Measurements from ENCODE around the gene UGT3A2.

UGT3A2 gene

GRCh38 chr5:36066540-36067210, at the start of gene UGT3A2:
TSS of gene UGT3A2 (minus strand) at chr5:36066882. CDS start at chr5:36066789, 93 bp downstream.
- DNase-seq = peak; percentile 19

GRCh38 chr5:36111238-36111637, 44.6 kb upstream of the UGT3A2 start:
- DNase-seq = peak; percentile 58

- DNase-seq = no peak
These were observed 42.2 kb upstream of the UGT3A2 start for GRCh38 chr5:36108758-36109460.

GRCh38 chr5:36105819-36106218, 39.1 kb upstream of the UGT3A2 start:
- DNase-seq = no peak

GRCh38 chr5:36099748-36100147, 33.1 kb upstream of the UGT3A2 start:
- no peak for DNase-seq

- no peak for DNase-seq
These were observed 29.8 kb upstream of the UGT3A2 start for GRCh38 chr5:36096486-36096885.

- peak; percentile 76 for DNase-seq
These were observed 23.3 kb upstream of the UGT3A2 start for GRCh38 chr5:36089989-36090388.

- peak; percentile 75 for DNase-seq
These were observed 12.6 kb upstream of the UGT3A2 start for GRCh38 chr5:36079200-36079781.

- DNase-seq = no peak
These were observed 11.7 kb upstream of the UGT3A2 start for GRCh38 chr5:36078430-36078829.

- DNase-seq = peak; percentile 69
These were observed 7.0 kb upstream of the UGT3A2 start for GRCh38 chr5:36073595-36074216.

GRCh38 chr5:36070687-36071571, 4.2 kb upstream of the UGT3A2 start:
- DNase-seq = no peak

- DNase-seq = no peak
These were observed 2.1 kb upstream of the UGT3A2 start for GRCh38 chr5:36068751-36069281.

GRCh38 chr5:36066001-36066539, 612 bp downstream of the UGT3A2 start:
- DNase-seq = no peak

GRCh38 chr5:36060420-36060887, 6.2 kb downstream of the UGT3A2 start:
- peak; percentile 47 for DNase-seq

GRCh38 chr5:36059571-36060419, 6.9 kb downstream of the UGT3A2 start:
- peak; percentile 44 for DNase-seq

- no peak for DNase-seq
These were observed 7.9 kb downstream of the UGT3A2 start for GRCh38 chr5:36058776-36059175.

GRCh38 chr5:36057386-36057785, 9.3 kb downstream of the UGT3A2 start:
- DNase-seq = no peak

- DNase-seq = no peak
These were observed 10.3 kb downstream of the UGT3A2 start for GRCh38 chr5:36056422-36056821.

GRCh38 chr5:36055984-36056383, 10.7 kb downstream of the UGT3A2 start:
- no peak for DNase-seq

- DNase-seq = peak; percentile 46
These were observed 12.0 kb downstream of the UGT3A2 start for GRCh38 chr5:36054647-36055046.

- no peak for DNase-seq
These were observed 14.1 kb downstream of the UGT3A2 start for GRCh38 chr5:36052538-36052937.
